HG03108 (cell line): ENCODE data around the gene MSLN.

Experiments
- ATAC-seq: cut with Tn5 transposase; IDR thresholded peaks from one replicate; pipeline ENCODE4 v1.9.1; 2021; ENCODE audit warnings: moderate library complexity; ENCODE audit not compliant: unreplicated experiment

Gene MSLN

DNA sequence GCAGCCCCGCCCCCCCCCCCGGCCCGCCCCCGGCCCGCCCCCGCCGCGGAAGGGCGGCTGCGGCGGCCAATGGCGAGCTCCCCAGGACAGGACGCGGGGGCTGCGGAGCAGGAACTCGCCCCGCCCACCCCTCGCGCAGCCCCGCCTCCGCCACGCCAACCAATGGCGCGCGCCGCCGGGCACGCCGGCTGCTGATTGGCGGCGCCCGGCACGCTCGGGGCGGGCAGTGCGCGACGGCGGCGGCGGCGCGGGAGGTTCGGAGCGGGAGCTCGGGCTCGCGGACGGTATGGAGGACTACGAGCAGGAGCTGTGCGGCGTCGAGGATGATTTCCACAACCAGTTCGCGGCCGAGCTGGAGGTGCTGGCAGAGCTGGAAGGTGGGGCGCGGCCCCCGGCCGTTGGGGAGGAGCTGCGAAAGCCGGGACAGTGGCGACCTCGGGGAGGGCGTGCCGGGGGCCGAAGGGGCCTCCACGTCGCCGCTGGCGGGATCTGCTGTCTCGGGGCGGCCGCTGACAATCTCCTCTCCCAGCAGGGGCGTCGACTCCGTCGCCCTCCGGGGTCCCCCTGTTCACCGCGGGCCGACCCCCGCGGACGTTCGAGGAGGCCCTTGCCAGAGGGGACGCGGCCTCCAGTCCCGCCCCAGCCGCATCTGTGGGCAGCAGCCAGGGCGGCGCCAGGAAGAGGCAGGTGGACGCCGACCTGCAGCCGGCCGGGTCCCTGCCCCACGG is 28.0 kb downstream of the MSLN start, which contains the start of gene CHTF18:
Gene CHTF18, plus strand, starts transcription at position 222 of the 728 bp plus-strand sequence. Its CDS starts 65 bp downstream, at position 287.
- ATAC-seq = peak; percentile 70

DNA sequence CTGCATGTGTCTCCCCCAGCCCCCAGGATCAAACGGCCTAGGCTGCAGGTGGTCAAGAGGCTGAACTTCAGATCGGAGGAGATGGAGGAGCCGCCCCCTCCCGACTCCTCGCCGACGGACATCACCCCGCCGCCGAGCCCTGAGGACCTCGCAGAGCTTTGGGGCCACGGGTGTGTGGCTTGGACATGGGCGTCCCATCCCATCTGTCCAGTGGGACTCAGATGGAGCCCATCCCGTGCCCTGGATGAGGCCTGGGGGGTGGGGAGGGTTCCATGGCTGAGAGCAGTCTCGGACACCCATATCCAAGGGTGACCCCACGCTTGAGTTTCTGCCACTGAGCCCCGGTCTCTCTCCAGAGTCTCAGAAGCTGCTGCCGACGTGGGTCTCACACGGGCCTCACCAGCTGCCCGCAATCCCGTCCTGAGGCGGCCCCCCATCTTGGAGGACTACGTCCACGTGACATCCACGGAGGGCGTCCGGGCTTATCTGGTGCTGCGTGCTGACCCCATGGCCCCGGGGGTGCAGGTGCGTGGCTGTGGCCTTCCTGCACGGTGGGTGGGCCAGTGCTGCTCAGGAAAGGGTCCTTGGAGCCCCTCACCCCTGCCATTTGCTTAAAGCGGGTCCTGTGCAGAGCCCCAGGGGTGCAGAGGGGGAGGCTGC is 28.8 kb downstream of the MSLN start:
- ATAC-seq = no peak

DNA sequence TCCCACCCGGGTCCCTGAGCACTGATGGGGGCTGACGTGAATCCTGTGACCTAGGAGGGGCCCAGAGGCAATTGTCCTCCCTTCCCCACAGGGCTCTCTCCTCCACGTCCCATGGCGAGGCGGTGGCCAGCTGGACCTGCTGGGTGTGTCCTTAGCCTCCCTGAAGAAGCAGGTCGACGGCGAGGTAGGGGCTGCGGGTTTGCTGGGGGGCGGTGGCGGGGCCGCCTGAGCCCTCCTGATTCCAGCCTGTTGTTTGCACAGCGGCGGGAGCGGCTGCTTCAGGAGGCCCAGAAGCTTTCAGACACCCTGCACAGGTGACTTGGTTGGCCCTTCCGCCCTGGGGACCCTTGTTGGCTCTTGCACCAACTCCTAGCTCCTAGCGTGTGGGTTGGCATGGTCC is 29.6 kb downstream of the MSLN start:
- ATAC-seq = no peak

DNA sequence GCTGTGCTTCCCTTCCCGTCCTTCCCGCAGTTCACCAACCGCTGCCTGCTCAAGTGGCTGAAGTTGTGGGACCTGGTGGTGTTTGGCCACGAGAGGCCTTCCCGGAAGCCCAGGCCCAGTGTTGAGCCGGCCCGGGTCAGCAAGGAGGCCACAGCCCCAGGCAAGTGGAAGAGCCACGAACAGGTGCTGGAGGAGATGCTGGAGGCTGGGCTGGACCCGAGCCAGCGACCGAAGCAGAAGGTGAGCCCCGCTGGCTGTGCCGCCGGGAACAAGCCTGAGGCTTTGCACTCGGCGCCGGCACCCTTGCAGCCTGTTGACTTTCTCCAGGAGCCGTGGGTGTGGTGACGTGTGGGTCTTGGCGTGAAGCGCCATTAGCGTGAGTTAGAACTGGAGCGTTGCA is 30.6 kb downstream of the MSLN start:
- no peak for ATAC-seq

DNA sequence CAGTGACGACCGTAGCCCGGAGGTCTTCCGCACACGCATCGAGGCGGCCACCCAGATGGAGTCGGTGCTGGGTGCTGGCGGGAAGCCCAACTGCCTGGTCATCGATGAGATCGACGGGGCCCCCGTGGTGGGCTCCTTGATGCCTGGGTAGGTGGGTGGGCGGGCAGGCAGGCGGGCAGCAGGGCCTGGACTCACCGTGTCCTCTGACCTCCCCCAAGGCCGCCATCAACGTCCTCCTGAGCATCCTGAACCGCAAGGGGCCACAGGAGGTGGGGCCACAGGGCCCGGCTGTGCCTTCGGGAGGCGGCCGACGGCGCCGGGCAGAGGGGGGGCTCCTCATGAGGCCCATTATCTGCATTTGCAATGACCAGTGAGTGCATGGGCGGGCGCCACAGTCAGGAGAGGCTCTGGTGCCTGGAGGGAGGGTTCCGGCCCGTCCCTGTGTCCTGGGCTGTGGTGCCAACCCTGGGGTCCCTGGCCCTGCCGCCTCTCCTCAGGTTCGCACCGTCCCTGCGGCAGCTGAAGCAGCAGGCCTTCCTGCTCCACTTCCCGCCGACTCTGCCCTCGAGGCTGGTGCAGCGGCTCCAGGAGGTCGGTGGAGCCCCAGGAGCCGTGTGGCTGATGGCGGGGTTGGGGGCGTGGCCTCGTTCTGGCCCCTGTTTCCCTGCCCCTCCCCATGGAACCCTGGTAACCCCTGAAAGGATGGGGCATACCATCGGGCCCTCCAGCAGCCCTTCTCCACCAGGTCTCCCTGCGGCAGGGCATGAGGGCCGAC is 31.9 kb downstream of the MSLN start:
- ATAC-seq = no peak

DNA sequence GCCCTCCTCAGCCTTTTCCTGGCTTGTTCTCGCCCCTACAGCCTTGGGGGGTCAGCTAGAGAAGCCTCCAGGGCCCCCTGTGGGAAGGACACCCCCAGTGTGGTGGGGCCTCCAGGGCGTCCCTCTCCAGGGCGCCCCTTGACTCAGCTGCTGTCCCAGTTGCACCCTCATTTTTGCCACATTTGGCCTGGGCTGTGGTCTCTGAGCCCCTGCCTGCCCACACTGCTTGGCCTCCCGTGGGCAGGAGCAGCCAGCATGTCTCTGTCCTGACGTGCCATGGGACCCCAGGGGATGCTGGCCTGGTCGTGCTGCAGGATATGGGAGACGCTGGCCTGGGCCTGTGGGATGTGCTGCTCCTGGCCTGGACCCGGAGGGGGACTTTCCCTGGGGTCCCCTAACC is 32.9 kb downstream of the MSLN start:
- ATAC-seq = no peak

DNA sequence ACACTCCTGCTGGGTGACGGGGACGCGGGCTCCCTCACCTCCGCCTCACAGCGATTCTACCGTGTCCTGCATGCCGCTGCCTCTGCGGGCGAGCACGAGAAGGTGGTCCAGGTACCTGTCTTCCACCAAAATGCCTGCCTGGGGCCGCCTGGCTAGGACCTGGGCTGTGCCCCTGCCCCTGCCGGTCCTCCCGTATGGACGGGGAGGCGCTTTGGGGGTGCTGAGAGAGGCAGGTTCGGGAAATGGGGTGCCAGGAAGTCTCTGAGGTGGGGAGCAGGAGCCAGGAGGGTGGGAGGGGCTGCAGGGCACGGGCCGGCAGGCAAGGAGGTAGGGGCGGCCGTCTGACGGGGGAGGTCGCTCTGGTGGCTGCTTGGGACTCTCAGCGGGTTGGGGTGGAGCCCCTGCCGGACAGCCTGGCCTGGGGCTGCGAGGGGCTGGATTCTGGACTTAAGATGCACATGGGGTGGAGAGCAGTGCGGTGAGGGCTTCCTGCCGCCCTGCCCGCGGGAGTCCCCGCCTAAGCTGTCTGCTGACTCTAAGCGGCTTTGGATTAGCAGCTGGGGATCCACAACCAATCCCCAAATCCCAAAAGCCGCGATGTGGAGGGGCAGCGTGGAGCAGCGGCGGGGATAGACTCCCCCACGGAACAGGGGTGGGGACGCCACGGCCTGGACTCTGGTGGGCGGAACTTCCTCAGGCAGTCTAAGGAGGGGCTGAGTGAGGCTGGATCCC is 33.7 kb downstream of the MSLN start:
- no peak for ATAC-seq

DNA sequence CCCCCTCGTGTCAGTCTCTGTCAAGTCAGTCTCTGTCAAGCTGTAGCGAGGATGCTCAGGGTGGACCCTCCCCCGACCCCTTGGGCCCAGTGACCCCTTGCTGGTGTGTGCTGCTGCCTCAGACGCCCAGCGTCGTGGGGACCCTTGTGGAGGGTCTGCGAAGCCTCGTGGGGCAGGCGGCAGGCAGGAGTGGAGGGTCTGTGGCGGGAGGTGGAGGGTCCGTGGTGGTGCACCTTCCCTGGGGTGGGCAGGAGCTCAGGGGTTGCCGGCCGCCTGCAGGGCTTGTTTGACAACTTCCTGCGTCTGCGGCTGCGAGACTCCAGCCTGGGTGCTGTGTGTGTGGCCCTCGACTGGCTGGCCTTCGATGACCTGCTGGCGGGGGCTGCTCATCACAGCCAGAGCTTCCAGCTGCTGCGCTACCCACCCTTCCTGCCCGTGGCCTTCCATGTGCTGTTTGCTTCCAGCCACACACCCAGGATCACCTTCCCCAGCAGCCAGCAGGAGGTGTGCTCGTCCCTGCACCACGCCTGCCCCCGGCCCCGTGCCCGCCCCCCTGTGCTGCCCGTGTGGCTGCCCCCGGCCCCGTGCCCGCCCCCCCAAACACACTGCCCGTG is 34.4 kb downstream of the MSLN start:
- no peak for ATAC-seq

DNA sequence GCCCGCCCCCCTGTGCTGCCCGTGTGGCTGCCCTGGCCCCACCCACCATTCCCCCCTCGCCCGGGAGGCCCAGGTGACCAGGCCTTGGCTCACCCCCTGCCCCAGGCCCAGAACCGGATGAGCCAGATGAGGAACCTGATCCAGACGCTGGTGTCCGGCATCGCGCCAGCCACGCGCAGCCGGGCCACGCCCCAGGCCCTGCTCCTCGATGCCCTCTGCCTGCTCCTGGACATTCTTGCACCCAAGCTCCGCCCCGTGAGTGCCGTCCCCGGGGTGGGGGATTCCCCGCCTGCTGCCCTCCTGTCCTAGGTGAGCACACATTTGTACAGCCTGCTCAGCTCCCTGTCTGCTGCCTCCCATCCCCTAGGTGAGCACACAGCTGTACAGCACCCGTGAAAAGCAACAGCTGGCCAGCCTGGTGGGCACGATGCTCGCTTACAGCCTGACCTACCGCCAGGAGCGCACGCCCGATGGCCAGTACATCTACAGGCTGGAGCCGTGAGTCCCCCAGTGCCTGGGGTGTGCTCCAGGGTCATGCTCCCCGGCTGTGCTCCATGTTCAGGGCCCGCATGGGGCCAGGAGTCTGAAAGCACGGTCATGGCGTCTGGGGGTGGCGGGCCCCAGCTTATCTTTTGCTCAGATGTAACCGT is 35.2 kb downstream of the MSLN start:
- no peak for ATAC-seq

DNA sequence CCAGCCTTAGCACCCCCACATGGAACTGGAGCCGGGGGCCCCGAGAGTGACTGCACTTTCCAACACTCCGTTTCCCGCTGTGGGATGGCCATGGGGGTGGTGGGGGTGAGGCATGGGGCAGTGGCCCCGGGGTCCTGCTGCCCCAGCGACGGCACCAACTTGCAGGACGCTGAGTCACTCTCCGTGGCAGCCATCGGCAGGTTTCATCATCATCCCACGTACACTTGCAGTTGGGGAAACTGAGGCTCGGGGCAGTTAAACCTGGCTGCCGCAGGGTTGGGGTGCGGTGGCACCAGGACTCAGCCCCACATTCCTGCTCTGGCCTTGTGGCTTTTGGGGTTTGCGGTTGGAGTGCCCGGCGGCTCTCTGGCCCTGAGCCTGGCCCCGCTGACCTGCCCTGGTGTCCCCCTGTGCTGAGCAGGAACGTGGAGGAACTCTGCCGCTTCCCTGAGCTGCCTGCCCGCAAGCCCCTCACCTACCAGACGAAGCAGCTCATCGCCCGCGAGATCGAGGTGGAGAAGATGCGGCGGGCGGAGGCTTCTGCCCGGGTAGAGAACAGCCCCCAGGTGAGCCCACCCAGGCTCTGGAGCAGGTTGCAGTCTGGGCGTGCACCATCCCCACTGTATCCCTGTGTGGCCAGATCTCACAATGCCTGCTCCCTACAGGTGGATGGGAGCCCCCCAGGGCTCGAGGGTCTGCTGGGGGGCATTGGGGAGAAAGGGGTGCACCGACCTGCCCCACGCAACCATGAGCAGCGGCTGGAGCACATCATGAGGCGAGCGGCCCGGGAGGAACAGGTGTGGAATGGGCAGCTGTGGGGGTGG is 36.0 kb downstream of the MSLN start:
- ATAC-seq = no peak

DNA sequence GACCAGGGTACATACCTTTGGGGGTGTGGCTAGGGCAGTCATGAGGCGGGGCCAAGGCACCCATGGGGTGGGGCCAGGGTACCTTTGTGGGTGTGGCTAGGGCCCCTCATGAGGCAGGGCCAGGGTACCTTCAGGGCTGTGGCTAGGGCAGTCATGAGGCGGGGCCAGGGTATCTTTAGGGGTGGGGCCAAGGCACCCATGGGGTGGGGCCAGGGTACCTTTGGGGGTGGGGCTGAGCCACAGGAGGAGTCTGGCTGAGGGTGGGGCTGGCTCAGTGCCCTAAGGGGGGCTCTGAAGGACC is 36.5 kb downstream of the MSLN start:
- ATAC-seq = no peak

DNA sequence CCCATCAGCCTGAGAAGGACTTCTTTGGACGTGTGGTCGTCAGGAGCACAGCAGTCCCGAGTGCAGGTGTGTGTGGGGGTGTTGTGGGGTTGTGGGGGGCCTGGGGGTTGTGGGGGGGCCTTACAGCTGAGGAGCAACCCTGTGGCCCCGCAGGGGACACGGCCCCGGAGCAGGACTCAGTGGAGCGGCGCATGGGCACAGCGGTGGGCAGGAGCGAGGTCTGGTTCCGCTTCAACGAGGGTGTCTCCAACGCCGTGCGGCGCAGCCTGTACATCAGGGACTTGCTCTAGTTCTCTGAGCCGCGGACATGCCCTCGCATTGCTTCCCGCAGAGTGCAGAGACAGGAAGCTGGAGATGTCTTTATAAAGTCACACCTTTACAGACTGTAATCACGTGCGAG is 37.2 kb downstream of the MSLN start:
- no peak for ATAC-seq

DNA sequence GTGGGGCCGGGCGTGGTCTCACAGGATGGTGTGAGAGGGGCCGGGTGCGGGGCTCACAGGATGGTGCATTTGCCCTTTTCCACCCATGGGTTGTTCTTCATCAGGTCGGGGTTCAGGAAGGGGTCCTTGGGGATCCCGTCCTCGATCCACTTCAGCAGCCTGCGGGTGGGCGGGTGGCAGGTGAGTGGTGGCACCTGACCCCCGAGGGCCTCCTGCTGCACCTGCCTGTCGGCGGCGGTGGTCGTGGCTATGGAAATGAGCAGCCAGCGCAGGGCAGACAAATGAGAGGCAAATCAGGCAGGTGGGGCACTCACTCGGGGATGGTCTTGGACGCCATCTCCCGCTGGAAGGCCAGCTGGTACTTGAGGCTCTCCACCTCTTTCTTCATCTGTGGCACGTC is 38.1 kb downstream of the MSLN start:
- no peak for ATAC-seq

DNA sequence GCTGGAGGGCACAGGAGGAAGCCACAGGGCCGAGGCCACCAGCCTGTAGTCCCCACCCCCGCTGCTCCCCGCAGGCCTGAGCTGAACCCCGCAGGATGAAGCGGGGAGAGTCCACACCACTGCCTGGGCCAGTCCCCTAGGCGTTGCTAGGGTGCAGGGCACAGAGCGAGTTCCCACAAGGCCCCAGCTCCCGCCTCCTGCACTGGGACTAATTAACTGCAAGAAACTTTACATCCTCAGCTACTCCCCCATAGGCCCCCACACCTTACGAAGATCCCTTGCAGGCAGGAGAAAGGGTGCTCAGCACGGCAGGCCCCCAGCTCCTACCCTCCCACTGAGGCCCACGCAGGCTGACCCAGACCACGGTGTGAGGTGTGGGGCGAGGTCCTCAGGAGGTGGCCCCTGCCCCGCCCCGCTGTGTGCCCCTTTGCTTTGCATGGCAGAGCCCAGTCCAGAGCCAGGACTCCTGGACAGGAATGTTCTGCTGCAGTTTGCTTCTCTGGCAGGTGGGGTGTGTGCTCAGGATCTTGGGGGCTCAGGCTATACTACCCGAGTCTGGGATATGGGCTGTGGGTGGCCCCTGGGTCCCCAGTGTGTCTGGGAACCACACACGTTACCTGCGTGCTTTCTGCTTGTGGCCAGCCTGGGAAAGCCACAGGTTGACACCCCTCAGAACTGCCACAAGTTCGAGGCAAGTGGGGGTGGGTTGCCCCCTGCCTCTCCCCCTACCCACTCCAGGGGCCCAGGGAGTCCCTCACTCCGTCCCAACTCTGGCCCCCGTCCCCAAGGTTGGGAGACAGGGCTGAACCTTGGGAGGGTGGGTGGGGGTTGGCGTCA is 38.8 kb downstream of the MSLN start:
- ATAC-seq = no peak

DNA sequence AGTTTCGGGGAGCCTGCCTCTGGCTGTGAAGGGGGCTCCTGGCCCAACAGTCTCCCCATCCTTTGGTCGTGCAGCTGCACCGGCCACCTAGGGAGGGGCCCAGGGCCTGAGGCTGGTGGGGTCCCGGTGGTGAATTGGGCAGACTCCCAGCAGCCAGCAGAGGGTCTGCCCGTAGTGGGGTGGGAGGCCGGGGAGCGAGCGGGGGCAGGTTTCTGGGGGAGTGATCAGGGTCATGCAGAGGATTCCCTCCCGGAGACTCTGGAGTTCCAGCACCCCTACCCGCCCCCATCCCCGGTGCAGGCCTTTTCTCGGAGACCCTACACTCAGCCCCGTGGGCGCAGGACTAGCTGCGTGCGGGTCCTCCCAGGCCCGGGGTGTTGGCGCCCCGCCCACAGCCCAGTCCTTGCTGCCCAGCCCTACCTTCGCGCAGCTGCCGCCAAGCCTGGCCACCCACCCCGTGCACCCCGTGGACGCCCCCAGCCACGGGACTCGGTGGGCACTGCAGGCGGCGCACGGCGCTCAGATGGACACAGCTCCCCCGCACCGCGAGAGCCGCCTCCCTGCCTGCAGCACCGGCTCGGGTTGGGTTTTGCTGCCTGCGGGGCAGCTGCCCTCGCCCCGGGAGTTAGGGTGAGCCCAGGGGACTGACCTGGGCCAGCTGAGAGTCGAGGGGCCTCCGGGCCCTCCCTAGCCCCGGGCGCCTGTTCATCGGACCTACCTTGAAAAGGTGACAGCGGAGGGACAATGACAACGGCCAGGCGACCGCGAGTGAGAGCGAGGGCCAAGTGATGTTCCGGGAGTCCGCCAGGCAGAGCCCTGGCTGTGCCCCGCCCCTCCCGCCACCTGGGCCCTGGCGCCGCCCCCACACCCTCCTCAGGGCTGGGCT is 39.7 kb downstream of the MSLN start, which contains the start of gene GNG13:
Gene GNG13, minus strand, starts transcription at position 787 of the 886 bp plus-strand sequence. CDS start 1,657 bp downstream, outside the sequence.
- ATAC-seq = no peak

DNA sequence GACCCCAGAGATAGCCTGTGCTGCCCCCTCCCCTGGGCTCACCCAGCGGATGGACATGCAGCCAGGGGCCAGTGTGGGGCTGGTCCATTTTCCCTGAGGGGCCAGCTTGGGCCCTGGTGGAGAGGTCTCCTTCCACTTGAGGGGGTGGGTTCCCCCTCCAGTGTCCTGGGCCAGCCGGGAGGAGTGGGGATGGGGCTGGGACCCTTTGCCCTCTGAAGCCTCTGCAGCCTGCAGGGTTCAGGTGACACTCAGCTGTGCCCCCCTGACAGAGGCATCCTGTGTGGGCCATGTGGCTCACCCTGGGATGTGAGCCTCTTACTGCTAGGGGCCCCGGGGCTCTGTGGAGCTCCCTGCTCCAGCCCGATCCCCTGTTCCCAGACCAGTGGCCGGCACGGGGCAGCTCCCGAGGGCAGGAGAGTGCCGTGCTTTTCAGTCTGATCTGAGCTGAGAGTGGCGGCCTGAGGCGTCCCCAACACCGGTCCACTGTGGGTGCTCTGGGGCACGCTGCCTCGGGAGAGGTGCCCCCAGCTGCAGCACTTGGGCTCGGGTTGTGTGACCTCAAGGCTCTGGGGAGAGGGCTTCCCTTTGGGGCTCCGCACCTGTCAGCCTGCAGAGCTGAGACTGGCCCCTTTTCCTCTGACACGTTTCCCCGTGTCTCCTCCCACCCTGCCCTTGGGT is 40.4 kb downstream of the MSLN start:
- ATAC-seq = no peak
